Ureter (tissue), 1 donor: ENCODE measurements around the gene BUD31. TPM values are rescaled to one million over a fixed set of nuclear protein-coding genes. Genes with fewer than 3 reads are reported as not detected.

Source experiments
- total RNA-seq: library from RNA; stranded (reverse); gene quantifications from one replicate; pipeline ENCODE4 v1.2.4, GENCODE V29; 2023
- donor health status: DM: yes; HTN: yes; CAD: no.

BUD31 gene
- total RNA-seq, 1 donor from 2014 or later: 104 TPM

Other genes with a start within 250 kb of the BUD31 start
- gene KPNA7, start 200.9 kb upstream of the BUD31 start, total RNA-seq: not detected
- not detected for gene MYH16, start 136.1 kb upstream of the BUD31 start, total RNA-seq
- 127 TPM for gene ARPC1A, start 83.1 kb upstream of the BUD31 start, total RNA-seq
- 94.0 TPM for gene ARPC1B, start 34.2 kb upstream of the BUD31 start, total RNA-seq
- gene PDAP1, start 372 bp upstream of the BUD31 start, total RNA-seq: 95.1 TPM
- 6.6 TPM for gene PTCD1, start 29.8 kb downstream of the BUD31 start, total RNA-seq
- 40.8 TPM for gene CPSF4, start 30.0 kb downstream of the BUD31 start, total RNA-seq
- gene ATP5MF, start 57.2 kb downstream of the BUD31 start, total RNA-seq: 261 TPM
- gene ZNF789, start 63.9 kb downstream of the BUD31 start, total RNA-seq: 20.6 TPM
- gene ZNF394, start 91.3 kb downstream of the BUD31 start, total RNA-seq: 39.8 TPM
- gene ZKSCAN5, start 95.7 kb downstream of the BUD31 start, total RNA-seq: 9.4 TPM
- gene FAM200A, start 143.1 kb downstream of the BUD31 start, total RNA-seq: 8.7 TPM
- 96.5 TPM for gene ZNF655, start 149.7 kb downstream of the BUD31 start, total RNA-seq
- 2.9 TPM for gene TMEM225B, start 189.3 kb downstream of the BUD31 start, total RNA-seq
- gene ZSCAN25, start 208.0 kb downstream of the BUD31 start, total RNA-seq: 23.1 TPM